ENCODE data around the gene DBP.

DBP gene

DNA sequence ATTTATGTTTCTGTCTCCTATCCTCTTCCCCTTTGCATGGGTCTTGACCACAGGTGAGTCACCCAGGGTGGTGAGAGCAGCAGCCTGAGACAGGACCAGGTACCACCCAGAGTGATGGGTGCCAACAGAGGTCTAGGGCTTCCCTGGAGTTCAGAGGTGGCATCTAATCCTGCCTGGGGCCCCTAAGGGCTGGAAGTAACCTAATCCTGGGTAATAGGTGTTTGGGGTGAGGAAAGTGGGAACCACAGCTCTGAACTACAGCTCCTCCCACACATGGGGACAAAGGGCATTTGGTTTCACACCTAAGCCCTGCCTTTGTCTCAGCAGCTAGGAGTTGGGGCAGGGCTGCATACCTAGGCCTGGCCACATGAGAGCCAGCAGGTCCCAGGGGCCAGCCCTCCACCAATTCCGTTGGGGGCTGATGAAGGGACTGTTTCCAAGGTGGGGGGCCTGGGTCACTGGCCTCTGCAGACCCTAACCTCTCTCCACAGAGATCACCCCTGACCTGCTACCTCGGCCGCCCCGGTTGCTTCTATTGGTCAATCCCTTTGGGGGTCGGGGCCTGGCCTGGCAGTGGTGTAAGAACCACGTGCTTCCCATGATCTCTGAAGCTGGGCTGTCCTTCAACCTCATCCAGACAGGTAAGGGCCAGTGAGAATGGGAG is 9.8 kb downstream of the DBP start:
- POLR2A ChIA-PET, result interaction anchor here (0.7 to 8.1 kb wide), 4 partner anchors 8 to 18 kb away, joined by 3 to 97 read pairs (median 4); partner anchors contain the start of genes CA11, FAM83E, RPL18 and SPHK2
- Histone ChIP-seq H3K27ac (ENCODE audit: extremely low read depth, low read depth, low read length) (no peak overlapping the region), H3K4me3 (ENCODE audit: low read depth, low read length) (no peak overlapping the region), H3K9me3 (ENCODE audit: control insufficient read depth, insufficient read depth, low read depth, low read length) (no peaks in the 10 kb centered on the region), H3K4me1 (ENCODE audit: control insufficient read depth, insufficient read depth, low read length) (peaks cover 10% of the 10 kb centered on the region), H3K36me3 (ENCODE audit: control insufficient read depth in 2 of 2, insufficient read depth in 1 of 2, low read length in 2 of 2) (peaks cover 7 to 45% of the 10 kb centered on the region in 2 experiments; a peak in 2 of 3 replicates)
- CTCF ChIA-PET, result interaction anchor here (0.8 to 1.4 kb wide), 3 partner anchors 9 to 366 kb away, joined by 3 read pairs; partner anchors contain the start of genes GYS1, RPL18, RUVBL2 and SPHK2
- TF ChIP-seq GLIS1 (tag by site-specific recombination; IDR thresholded peaks at IDR 0.05), result peak; percentile 82
- TF ChIP-seq ZNF335 (tag by site-specific recombination; conservative IDR thresholded peaks at IDR 0.05), result no peak
- TF ChIP-seq ZNF140 (tag by site-specific recombination; IDR thresholded peaks at IDR 0.05), result no peak
- no peak for TF ChIP-seq ZNF792 (tag by site-specific recombination; IDR thresholded peaks at IDR 0.05)
- no peak for TF ChIP-seq ZFP41 (tag by site-specific recombination; IDR thresholded peaks at IDR 0.05; ENCODE audit: borderline replicate concordance)
- TF ChIP-seq ZNF302 (tag by site-specific recombination; IDR thresholded peaks at IDR 0.05; ENCODE audit: low read depth), result no peak
- no peak for TF ChIP-seq OVOL3 (tag by site-specific recombination; IDR thresholded peaks at IDR 0.05)
- TF ChIP-seq, protein P1, sequence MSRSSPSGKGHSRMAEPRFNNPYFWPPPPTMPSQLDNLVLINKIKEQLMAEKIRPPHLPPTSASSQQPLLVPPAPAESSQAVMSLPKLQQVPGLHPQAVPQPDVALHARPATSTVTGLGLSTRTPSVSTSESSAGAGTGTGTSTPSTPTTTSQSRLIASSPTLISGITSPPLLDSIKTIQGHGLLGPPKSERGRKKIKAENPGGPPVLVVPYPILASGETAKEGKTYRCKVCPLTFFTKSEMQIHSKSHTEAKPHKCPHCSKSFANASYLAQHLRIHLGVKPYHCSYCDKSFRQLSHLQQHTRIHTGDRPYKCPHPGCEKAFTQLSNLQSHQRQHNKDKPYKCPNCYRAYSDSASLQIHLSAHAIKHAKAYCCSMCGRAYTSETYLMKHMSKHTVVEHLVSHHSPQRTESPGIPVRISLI (tag by site-specific recombination; IDR thresholded peaks at IDR 0.05), result no peak

DNA sequence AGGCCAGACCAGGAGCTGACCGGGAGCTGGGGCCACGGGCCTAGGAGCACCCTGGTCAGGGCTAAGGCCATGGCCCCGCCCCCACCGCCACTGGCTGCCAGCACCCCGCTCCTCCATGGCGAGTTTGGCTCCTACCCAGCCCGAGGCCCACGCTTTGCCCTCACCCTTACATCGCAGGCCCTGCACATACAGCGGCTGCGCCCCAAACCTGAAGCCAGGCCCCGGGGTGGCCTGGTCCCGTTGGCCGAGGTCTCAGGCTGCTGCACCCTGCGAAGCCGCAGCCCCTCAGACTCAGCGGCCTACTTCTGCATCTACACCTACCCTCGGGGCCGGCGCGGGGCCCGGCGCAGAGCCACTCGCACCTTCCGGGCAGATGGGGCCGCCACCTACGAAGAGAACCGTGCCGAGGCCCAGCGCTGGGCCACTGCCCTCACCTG is 11.3 kb downstream of the DBP start:
- TF ChIP-seq ZXDB (tag by site-specific recombination; IDR thresholded peaks at IDR 0.05), result no peak
- TF ChIP-seq ZNF423 (tag by site-specific recombination; IDR thresholded peaks at IDR 0.05), result no peak
- no peak for TF ChIP-seq ZEB2 (tag by site-specific recombination; IDR thresholded peaks at IDR 0.05)
- no peak for TF ChIP-seq ZFP37 (tag by site-specific recombination; IDR thresholded peaks at IDR 0.05)
- TF ChIP-seq ZNF416 (tag by site-specific recombination; IDR thresholded peaks at IDR 0.05), result no peak
- TF ChIP-seq, protein P2, sequence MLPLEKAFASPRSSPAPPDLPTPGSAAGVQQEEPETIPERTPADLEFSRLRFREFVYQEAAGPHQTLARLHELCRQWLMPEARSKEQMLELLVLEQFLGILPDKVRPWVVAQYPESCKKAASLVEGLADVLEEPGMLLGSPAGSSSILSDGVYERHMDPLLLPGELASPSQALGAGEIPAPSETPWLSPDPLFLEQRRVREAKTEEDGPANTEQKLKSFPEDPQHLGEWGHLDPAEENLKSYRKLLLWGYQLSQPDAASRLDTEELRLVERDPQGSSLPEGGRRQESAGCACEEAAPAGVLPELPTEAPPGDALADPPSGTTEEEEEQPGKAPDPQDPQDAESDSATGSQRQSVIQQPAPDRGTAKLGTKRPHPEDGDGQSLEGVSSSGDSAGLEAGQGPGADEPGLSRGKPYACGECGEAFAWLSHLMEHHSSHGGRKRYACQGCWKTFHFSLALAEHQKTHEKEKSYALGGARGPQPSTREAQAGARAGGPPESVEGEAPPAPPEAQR (tag by site-specific recombination; IDR thresholded peaks at IDR 0.05), result no peak
- TF ChIP-seq ZBTB48 (tag by site-specific recombination; IDR thresholded peaks at IDR 0.05), result no peak
- CTCF ChIA-PET, result no interaction called here
- H3K4me3 ChIP-seq (ENCODE audit: low read depth, low read length), result no peak overlapping the region
- H3K27ac ChIP-seq (ENCODE audit: extremely low read depth, low read depth, low read length), result peak overlapping the region; percentile 20; the same call in 1 of the 2 replicates
- no peaks in the 10 kb centered on the region for H3K9me3 ChIP-seq (ENCODE audit: control insufficient read depth, insufficient read depth, low read depth, low read length)
- H3K36me3 ChIP-seq (ENCODE audit: control insufficient read depth in 2 of 2, insufficient read depth in 1 of 2, low read length in 2 of 2), result peaks cover 0 to 36% of the 10 kb centered on the region in 2 experiments; a peak in 1 of 3 replicates
- POLR2A ChIA-PET, result interaction anchor here (0.5 kb wide), 1 partner anchor 1584 kb away, joined by 4 read pairs; no protein-coding TSS in a partner anchor
- peaks cover 10% of the 10 kb centered on the region for H3K4me1 ChIP-seq (ENCODE audit: control insufficient read depth, insufficient read depth, low read length)

DNA sequence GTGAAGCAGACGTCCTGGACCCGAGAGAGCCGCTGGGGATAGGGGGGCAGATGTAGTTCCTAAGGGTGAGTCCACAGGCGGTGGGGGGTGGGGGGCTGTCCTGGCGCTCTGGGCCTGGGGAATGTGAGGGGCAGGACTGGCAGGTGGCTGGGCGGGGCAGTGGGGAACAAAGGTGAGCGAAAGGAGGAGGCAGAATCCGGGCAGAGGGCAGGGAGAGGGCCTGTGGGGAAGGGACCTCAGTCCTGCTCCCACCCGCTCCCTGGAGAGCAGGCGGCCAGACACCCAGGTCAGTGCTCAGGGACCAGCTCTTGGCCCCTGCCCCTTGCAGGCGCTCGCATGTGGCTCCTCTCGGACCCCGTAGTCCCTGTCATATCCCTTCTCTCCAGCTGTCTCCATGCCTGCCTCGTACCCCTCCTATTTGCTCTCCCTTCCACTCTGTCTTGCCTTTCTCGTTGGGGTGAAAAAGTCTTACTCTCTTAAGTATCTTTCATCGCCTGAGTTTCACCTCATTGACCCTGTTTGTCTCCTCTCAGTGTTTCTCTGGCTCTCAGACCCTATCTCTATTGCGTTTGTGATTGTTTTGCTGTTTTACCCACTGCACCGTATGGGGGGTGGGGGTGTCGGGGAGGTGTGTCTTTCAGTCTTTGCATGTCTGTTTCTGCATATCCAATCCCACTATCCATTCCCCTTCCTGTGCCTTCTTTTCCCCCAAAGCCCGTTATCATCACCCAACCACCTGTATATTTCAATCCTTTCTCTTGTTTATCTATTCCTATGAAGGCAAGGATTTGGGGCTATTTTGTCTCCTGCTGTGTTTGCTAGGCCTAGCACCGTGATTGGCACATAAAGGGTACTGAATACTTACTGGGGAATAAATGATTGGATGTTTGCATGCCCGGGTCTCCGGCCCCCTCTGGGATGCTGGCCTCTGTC is 12.1 kb downstream of the DBP start:
- CTCF ChIA-PET, result interaction anchor here (0.8 kb wide), 1 partner anchor 16 kb away, joined by 4 read pairs; no protein-coding TSS in a partner anchor
- no peak for TF ChIP-seq ZNF10 (tag by site-specific recombination; IDR thresholded peaks at IDR 0.05)
- TF ChIP-seq GLIS2 (tag by site-specific recombination; IDR thresholded peaks at IDR 0.05), result no peak
- TF ChIP-seq PRDM1 (tag by site-specific recombination; IDR thresholded peaks at IDR 0.05), result peak; percentile 74
- TF ChIP-seq, protein P3, sequence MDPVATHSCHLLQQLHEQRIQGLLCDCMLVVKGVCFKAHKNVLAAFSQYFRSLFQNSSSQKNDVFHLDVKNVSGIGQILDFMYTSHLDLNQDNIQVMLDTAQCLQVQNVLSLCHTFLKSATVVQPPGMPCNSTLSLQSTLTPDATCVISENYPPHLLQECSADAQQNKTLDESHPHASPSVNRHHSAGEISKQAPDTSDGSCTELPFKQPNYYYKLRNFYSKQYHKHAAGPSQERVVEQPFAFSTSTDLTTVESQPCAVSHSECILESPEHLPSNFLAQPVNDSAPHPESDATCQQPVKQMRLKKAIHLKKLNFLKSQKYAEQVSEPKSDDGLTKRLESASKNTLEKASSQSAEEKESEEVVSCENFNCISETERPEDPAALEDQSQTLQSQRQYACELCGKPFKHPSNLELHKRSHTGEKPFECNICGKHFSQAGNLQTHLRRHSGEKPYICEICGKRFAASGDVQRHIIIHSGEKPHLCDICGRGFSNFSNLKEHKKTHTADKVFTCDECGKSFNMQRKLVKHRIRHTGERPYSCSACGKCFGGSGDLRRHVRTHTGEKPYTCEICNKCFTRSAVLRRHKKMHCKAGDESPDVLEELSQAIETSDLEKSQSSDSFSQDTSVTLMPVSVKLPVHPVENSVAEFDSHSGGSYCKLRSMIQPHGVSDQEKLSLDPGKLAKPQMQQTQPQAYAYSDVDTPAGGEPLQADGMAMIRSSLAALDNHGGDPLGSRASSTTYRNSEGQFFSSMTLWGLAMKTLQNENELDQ (tag by site-specific recombination; IDR thresholded peaks at IDR 0.05; ENCODE audit: low read depth), result no peak
- TF ChIP-seq, protein P4, sequence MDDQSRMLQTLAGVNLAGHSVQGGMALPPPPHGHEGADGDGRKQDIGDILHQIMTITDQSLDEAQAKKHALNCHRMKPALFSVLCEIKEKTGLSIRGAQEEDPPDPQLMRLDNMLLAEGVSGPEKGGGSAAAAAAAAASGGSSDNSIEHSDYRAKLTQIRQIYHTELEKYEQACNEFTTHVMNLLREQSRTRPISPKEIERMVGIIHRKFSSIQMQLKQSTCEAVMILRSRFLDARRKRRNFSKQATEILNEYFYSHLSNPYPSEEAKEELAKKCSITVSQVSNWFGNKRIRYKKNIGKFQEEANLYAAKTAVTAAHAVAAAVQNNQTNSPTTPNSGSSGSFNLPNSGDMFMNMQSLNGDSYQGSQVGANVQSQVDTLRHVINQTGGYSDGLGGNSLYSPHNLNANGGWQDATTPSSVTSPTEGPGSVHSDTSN (CRISPR knock-in tag; IDR thresholded peaks at IDR 0.05), result no peak
- TF ChIP-seq, protein P5, sequence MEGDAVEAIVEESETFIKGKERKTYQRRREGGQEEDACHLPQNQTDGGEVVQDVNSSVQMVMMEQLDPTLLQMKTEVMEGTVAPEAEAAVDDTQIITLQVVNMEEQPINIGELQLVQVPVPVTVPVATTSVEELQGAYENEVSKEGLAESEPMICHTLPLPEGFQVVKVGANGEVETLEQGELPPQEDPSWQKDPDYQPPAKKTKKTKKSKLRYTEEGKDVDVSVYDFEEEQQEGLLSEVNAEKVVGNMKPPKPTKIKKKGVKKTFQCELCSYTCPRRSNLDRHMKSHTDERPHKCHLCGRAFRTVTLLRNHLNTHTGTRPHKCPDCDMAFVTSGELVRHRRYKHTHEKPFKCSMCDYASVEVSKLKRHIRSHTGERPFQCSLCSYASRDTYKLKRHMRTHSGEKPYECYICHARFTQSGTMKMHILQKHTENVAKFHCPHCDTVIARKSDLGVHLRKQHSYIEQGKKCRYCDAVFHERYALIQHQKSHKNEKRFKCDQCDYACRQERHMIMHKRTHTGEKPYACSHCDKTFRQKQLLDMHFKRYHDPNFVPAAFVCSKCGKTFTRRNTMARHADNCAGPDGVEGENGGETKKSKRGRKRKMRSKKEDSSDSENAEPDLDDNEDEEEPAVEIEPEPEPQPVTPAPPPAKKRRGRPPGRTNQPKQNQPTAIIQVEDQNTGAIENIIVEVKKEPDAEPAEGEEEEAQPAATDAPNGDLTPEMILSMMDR (tag by site-specific recombination; IDR thresholded peaks at IDR 0.05), result no peak

More for the DNA sequence above, 12.1 kb downstream of the DBP start:
- H3K27ac ChIP-seq (ENCODE audit: extremely low read depth, low read depth, low read length), result peak overlapping the region; percentile 37; the same call in 1 of the 2 replicates
- H3K36me3 ChIP-seq (ENCODE audit: control insufficient read depth in 2 of 2, insufficient read depth in 1 of 2, low read length in 2 of 2), result peaks cover 0 to 29% of the 10 kb centered on the region in 2 experiments; a peak in 1 of 3 replicates
- POLR2A ChIA-PET, result interaction anchor here (0.5 to 3.3 kb wide), 2 partner anchors 10 to 1585 kb away, joined by 4 to 28 read pairs; partner anchors contain the start of gene FAM83E
- peaks cover 10% of the 10 kb centered on the region for H3K4me1 ChIP-seq (ENCODE audit: control insufficient read depth, insufficient read depth, low read length)
- peak overlapping the region; percentile 51 for H3K4me3 ChIP-seq (ENCODE audit: low read depth, low read length)
- no peaks in the 10 kb centered on the region for H3K9me3 ChIP-seq (ENCODE audit: control insufficient read depth, insufficient read depth, low read depth, low read length)
